ENCODE data around the gene OXSM. TPM values are rescaled to one million over a fixed set of nuclear protein-coding genes. Genes with fewer than 3 reads are reported as not detected.

OXSM gene
- polyA plus RNA-seq, 3 donors, result 2.9 to 8.2 (median 4.5) TPM

DNA sequence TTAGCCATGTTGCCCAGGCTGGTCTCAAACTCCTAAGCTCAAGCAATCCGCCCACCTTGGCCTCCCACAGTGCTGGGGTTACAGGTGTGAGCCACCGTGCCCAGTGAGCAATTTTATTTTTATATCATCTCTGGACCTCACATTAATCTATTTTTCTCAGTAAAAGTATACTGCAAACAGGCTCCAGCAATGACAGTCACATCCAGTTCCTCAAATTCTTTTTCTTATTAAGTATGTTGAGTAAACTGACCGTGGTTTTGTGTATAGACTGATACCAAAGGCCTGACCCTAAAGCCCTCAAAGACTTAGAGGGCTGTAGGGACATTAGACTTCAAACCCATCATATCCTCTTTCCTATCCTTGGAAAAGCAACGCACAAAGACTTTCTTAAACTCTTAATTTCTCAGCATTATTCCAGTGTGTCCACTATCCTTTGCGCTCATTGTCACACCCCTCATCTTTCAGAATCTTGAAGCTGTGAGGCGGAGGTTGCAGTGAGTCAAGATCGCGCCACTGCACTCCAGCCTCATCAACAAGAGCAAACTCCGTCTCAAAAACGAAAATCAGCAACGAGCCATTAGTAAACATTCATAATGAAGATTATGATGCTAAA is 8.6 kb upstream of the OXSM start:
- Histone ChIP-seq H3K27ac (ENCODE audit: low read depth in 1 of 2, low read length in 2 of 2) (peak overlapping the region in 1 of 2 donors; percentile 91), H3K79me2 (ENCODE audit: insufficient read depth, low read length) (peaks cover 59% of the 10 kb centered on the region)
- intact Hi-C loops (cut with micrococcal nuclease), result loop anchor here (5.0 kb wide), 2 partner anchors 114 to 119 kb away; partner anchors contain the start of gene TOP2B (in 1 of the 2)

More for the DNA sequence above, 8.6 kb upstream of the OXSM start:
- Mint-ChIP-seq H3K27ac (peak overlapping the region in 6 of 7 donors; percentile 3 to 96 (median 54)), H3K4me1 (peaks cover 34% of the 10 kb centered on the region), H3K27me3 (ENCODE audit: low read depth in 3 of 3) (no peaks in the 10 kb centered on the region), H3K4me3 (peak overlapping the region; percentile 5 to 88), H3K36me3 (peaks cover 23 to 28% of the 10 kb centered on the region in 2 donors), H3K9me3 (peaks cover 0 to 6% (median 0%) of the 10 kb centered on the region in 7 donors)
- TF ChIP-seq, protein P1, sequence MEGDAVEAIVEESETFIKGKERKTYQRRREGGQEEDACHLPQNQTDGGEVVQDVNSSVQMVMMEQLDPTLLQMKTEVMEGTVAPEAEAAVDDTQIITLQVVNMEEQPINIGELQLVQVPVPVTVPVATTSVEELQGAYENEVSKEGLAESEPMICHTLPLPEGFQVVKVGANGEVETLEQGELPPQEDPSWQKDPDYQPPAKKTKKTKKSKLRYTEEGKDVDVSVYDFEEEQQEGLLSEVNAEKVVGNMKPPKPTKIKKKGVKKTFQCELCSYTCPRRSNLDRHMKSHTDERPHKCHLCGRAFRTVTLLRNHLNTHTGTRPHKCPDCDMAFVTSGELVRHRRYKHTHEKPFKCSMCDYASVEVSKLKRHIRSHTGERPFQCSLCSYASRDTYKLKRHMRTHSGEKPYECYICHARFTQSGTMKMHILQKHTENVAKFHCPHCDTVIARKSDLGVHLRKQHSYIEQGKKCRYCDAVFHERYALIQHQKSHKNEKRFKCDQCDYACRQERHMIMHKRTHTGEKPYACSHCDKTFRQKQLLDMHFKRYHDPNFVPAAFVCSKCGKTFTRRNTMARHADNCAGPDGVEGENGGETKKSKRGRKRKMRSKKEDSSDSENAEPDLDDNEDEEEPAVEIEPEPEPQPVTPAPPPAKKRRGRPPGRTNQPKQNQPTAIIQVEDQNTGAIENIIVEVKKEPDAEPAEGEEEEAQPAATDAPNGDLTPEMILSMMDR (IDR thresholded peaks at IDR 0.05), result no peak
- DNase-seq, result peak in 1 of 3 donors; percentile 11
- Histone ChIP-seq H2AFZ (ENCODE audit: insufficient read depth, low read depth, low read length, poor library complexity, severe bottlenecking) (no peak overlapping the region), H4K20me1 (ENCODE audit: insufficient read depth, low read length) (peaks cover 13% of the 10 kb centered on the region), H3K27me3 (ENCODE audit: control insufficient read depth in 2 of 2, insufficient read depth in 2 of 2, low read length in 2 of 2) (no peaks in the 10 kb centered on the region), H3K4me2 (replicated peaks; ENCODE audit: extremely low read depth, low read length, poor library complexity, severe bottlenecking) (peak overlapping the region; percentile 78), H3K9ac (ENCODE audit: insufficient read depth, low read length, poor library complexity, severe bottlenecking) (no peak overlapping the region), H3K9me3 (replicated peaks in 1 of 2; ENCODE audit: control insufficient read depth in 1 of 2, insufficient read depth in 1 of 2, low read length in 2 of 2) (no peaks in the 10 kb centered on the region), H3K4me3 (replicated peaks in 1 of 3; ENCODE audit: low read depth in 2 of 3, low read length in 3 of 3) (peak overlapping the region in 1 of 3 experiments; percentile 85), H3K36me3 (replicated peaks in 1 of 2; ENCODE audit: control insufficient read depth in 1 of 2, insufficient read depth in 2 of 2, low read length in 2 of 2) (peaks cover 22 to 26% of the 10 kb centered on the region in 2 donors), H3K4me1 (ENCODE audit: control insufficient read depth in 1 of 2, insufficient read depth in 2 of 2, low read length in 2 of 2) (peaks cover 23 to 33% of the 10 kb centered on the region in 2 donors)
- 82% methylated on average over 3 of the region's 11 CpGs for WGBS (ENCODE audit: insufficient coverage)

Data from CD14-positive monocyte (primary cell).